Keratinocyte (primary cell): ENCODE results near the gene RTEL1. TPM values are rescaled to one million over a fixed set of nuclear protein-coding genes. Genes with fewer than 3 reads are reported as not detected.
A peak's percentile ranks its signal among the peaks of the same experiment; 100 is the strongest.

ENCODE experiments used
- DNase-seq: peaks from one replicate; pipeline ENCODE4 v3.0.0-alpha.2; 2011; ENCODE audit warnings: low read depth, missing footprints, low spot score
- FAIRE-seq: peaks from 2 replicates; lab custom pipeline; 2011; peaks lifted over from hg19 to GRCh38; lab: Jason Lieb, UNC
- H2AFZ ChIP-seq: 2 replicates; pipeline ENCODE4 v1.6.0; 2012; ENCODE audit warnings: low read length, control low read depth, inconsistent platforms; ENCODE audit not compliant: control insufficient read depth
- H3K27ac ChIP-seq: 2 replicates; pipeline ENCODE4 v1.5.1; 2011; ENCODE audit warnings: low read length; ENCODE audit not compliant: control insufficient read depth, insufficient read depth
- H3K27me3 ChIP-seq: 3 replicates; pipeline ENCODE4 v1.6.0; 2011; ENCODE audit warnings: low read length; ENCODE audit not compliant: control insufficient read depth, insufficient read depth; ENCODE audit errors: extremely low read depth
- H3K36me3 ChIP-seq, 2 experiments: 2 replicates in 1 of 2; 3 replicates in 1 of 2; pipeline ENCODE4 v1.5.1; 2011; ENCODE audit warnings: low read length in 2 of 2, mild to moderate bottlenecking in 1 of 2; ENCODE audit not compliant: control insufficient read depth in 2 of 2, insufficient read depth in 2 of 2; ENCODE audit errors: extremely low read depth in 1 of 2
- H3K4me1 ChIP-seq: 3 replicates; pipeline ENCODE4 v1.5.1; 2011; ENCODE audit warnings: low read length; ENCODE audit not compliant: control insufficient read depth, insufficient read depth; ENCODE audit errors: extremely low read depth
- H3K4me2 ChIP-seq: 3 replicates; pipeline ENCODE4 v1.6.0; 2011; ENCODE audit warnings: low read depth, low read length; ENCODE audit not compliant: control insufficient read depth, insufficient read depth; ENCODE audit errors: extremely low read depth
- H3K4me3 ChIP-seq, 3 experiments: fragments of 200-600 bp in 1 of 3; sonication (generic) in 1 of 3; 2 replicates in 2 of 3; 3 replicates in 1 of 3; pipeline ENCODE4 v1.5.1; 2011 to 2016; ENCODE audit warnings: low read length in 3 of 3, mild to moderate bottlenecking in 3 of 3, control low read depth in 2 of 3, inconsistent platforms in 1 of 3, low read depth in 1 of 3, mixed read lengths in 1 of 3, mixed run types in 1 of 3, moderate library complexity in 1 of 3; ENCODE audit not compliant: control insufficient read depth in 2 of 3, insufficient read depth in 2 of 3; ENCODE audit errors: extremely low read depth in 1 of 3
- H3K79me2 ChIP-seq: 2 replicates; pipeline ENCODE4 v1.6.0; 2012; ENCODE audit warnings: low read length; ENCODE audit not compliant: control insufficient read depth, insufficient read depth
- H3K9ac ChIP-seq: 3 replicates; pipeline ENCODE4 v1.6.0; 2011; ENCODE audit warnings: low read length; ENCODE audit not compliant: control insufficient read depth, insufficient read depth; ENCODE audit errors: extremely low read depth
- H3K9me1 ChIP-seq: 3 replicates; pipeline ENCODE4 v1.6.0; 2011; ENCODE audit warnings: low read length; ENCODE audit not compliant: control insufficient read depth, insufficient read depth; ENCODE audit errors: extremely low read depth
- H3K9me3 ChIP-seq: 2 replicates; pipeline ENCODE4 v1.5.1; 2012; ENCODE audit warnings: low read depth, low read length; ENCODE audit not compliant: control insufficient read depth
- H4K20me1 ChIP-seq: 3 replicates; pipeline ENCODE4 v1.6.0; 2011; ENCODE audit warnings: low read length; ENCODE audit not compliant: control insufficient read depth, insufficient read depth; ENCODE audit errors: extremely low read depth
- EZH2 ChIP-seq: IDR thresholded peaks from one replicate; pipeline ENCODE4 v1.6.1; 2012; ENCODE audit warnings: inconsistent platforms, mild to moderate bottlenecking, low read length, moderate library complexity
- dilution Hi-C: fragments of 300-500 bp; cut with MboI; formaldehyde crosslinking; loops from one replicate; pipeline ENCODE4 v1.7.0; 2020; ENCODE audit warnings: low sequenced_read_pairs; ENCODE audit not compliant: extremely low pct_ligation_motif_present
- polyA plus RNA-seq, 5 experiments: library from polyadenylated mRNA; depleted of rRNA in 3 of 5; stranded (reverse) in 3 of 5; stranded (forward) in 1 of 5; unstranded in 1 of 5; fragments of >200 nt; gene quantifications; 1 replicate in 1 of 5; 2 replicates in 3 of 5; 3 replicates in 1 of 5; pipeline versions ENCODE4 v1.2.1 to v1.2.3, GENCODE V29; 2011 to 2012; ENCODE audit warnings: missing spikeins in 2 of 5, low read depth in 1 of 5, low replicate concordance in 1 of 5
- TF ChIP-seq, protein P1 (sequence below), 3 experiments: IDR thresholded peaks in 1 of 3; conservative IDR thresholded peaks in 1 of 3; optimal IDR thresholded peaks in 1 of 3; 2 replicates in 2 of 3; 3 replicates in 1 of 3; pipeline versions ENCODE3 to v1.5.1; 2011; ENCODE audit warnings: low read length in 3 of 3, mild to moderate bottlenecking in 3 of 3, moderate library complexity in 2 of 3, control low read depth in 1 of 3, inconsistent platforms in 1 of 3; ENCODE audit not compliant: insufficient read depth in 2 of 3; ENCODE audit errors: extremely low read depth in 1 of 3

The RTEL1 gene
- polyA plus RNA-seq, 1 donor (not counting 4 experiments of a cell fraction or from before 2014, with no cell fraction given) = 12.4 TPM

DNA sequence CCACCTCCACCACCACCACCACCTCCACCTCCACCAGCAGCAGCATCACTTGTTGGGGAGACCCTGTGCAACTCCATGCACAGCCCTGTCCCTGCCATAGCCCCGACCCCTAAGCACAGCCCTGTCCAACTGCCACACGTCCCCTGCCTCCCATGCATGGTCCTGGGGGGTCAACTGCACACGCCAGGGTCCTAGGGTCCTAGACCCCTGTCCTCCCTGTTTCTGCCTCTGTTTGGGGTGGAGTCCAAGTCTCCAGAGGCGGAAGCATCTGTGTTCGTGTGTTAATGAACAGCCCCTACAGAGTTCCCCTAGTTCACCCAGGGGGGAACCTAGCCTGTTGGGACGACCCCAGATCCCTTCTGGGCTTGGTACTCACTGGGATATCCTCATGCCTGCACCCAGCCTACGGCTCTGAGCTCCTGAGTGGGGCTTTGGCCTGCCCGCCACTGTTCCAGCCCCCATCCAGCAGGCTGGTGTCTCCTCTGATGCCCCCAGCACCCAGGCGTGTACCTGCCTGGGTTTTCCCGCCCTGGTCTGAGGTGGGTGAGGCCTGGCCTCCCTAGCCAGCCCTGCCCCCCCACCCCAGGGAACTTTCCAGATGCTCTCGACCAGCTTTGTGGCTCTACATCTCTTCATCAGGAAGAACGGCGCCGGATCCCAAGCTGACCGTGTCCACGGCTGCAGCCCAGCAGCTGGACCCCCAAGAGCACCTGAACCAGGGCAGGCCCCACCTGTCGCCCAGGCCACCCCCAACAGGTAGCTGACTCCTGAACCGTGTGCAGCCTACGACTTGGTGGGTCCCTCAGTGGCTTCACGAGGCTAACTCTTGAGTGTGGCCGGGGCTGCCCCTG is 35.8 kb downstream of the RTEL1 start:
- no peaks in the 10 kb centered on the region for H3K9me3 ChIP-seq
- DNase-seq (no peak), FAIRE-seq (no peak)
- H3K79me2 ChIP-seq = peaks cover 16% of the 10 kb centered on the region
- no peak overlapping the region for H2AFZ ChIP-seq
- TF ChIP-seq EZH2 = no peak
- TF ChIP-seq, protein P1, sequence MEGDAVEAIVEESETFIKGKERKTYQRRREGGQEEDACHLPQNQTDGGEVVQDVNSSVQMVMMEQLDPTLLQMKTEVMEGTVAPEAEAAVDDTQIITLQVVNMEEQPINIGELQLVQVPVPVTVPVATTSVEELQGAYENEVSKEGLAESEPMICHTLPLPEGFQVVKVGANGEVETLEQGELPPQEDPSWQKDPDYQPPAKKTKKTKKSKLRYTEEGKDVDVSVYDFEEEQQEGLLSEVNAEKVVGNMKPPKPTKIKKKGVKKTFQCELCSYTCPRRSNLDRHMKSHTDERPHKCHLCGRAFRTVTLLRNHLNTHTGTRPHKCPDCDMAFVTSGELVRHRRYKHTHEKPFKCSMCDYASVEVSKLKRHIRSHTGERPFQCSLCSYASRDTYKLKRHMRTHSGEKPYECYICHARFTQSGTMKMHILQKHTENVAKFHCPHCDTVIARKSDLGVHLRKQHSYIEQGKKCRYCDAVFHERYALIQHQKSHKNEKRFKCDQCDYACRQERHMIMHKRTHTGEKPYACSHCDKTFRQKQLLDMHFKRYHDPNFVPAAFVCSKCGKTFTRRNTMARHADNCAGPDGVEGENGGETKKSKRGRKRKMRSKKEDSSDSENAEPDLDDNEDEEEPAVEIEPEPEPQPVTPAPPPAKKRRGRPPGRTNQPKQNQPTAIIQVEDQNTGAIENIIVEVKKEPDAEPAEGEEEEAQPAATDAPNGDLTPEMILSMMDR (optimal IDR thresholded peaks at IDR 0.05 in 1 of 3, IDR thresholded peaks at IDR 0.05 in 1 of 3, conservative IDR thresholded peaks at IDR 0.05 in 1 of 3; ENCODE audit: extremely low read depth in 1 of 3, insufficient read depth in 2 of 3, low read length in 3 of 3) = no peak
- no peaks in the 10 kb centered on the region for H4K20me1 ChIP-seq
- H3K4me3 ChIP-seq = no peak overlapping the region
- H3K9ac ChIP-seq = no peak overlapping the region
- peaks cover 46% of the 10 kb centered on the region for H3K4me1 ChIP-seq
- H3K27ac ChIP-seq = no peak overlapping the region
- H3K27me3 ChIP-seq = no peaks in the 10 kb centered on the region
- no peaks in the 10 kb centered on the region for H3K9me1 ChIP-seq
- H3K4me2 ChIP-seq = no peak overlapping the region
- peaks cover 0 to 8% of the 10 kb centered on the region in 2 experiments for H3K36me3 ChIP-seq
- dilution Hi-C loops = no loop called here

DNA sequence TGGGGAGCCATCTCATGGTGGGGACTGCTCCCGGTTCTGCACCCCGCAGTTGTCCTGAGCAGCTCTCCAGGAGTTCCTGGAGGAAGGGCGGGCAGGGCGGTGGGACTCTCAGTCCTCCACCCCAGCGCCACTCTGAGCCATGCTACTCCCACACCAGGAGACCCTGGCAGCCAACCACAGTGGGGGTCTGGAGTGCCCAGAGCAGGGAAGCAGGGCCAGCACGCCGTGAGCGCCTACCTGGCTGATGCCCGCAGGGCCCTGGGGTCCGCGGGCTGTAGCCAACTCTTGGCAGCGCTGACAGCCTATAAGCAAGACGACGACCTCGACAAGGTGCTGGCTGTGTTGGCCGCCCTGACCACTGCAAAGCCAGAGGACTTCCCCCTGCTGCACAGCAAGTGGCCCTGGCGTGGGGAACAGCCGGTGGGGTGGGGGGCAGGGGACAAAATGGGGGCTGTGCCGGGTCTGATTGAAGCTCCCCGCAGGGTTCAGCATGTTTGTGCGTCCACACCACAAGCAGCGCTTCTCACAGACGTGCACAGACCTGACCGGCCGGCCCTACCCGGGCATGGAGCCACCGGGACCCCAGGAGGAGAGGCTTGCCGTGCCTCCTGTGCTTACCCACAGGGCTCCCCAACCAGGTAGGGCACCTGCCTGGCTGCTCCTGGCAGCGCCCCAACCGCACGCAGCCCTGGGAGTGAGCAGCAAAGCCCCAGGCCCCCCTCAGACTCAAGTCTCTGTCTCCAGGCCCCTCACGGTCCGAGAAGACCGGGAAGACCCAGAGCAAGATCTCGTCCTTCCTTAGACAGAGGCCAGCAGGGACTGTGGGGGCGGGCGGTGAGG is 36.7 kb downstream of the RTEL1 start:
- no peak overlapping the region for H3K27ac ChIP-seq
- no peak for FAIRE-seq

More for the DNA sequence above, 36.7 kb downstream of the RTEL1 start:
- Histone ChIP-seq H3K9ac (no peak overlapping the region), H3K9me1 (no peaks in the 10 kb centered on the region), H3K9me3 (no peaks in the 10 kb centered on the region), H3K4me3 (no peak overlapping the region), H3K79me2 (peaks cover 16% of the 10 kb centered on the region), H3K27me3 (no peaks in the 10 kb centered on the region), H2AFZ (no peak overlapping the region), H3K4me1 (peaks cover 55% of the 10 kb centered on the region), H3K36me3 (peaks cover 0 to 8% of the 10 kb centered on the region in 2 experiments), H4K20me1 (no peaks in the 10 kb centered on the region), H3K4me2 (peak overlapping the region; percentile 37)
- TF ChIP-seq EZH2 = no peak
- TF ChIP-seq, protein P1 (optimal IDR thresholded peaks at IDR 0.05 in 1 of 3, IDR thresholded peaks at IDR 0.05 in 1 of 3, conservative IDR thresholded peaks at IDR 0.05 in 1 of 3; ENCODE audit: extremely low read depth in 1 of 3, insufficient read depth in 2 of 3, low read length in 3 of 3) = no peak
- DNase-seq = no peak
- dilution Hi-C loops = no loop called here
